GM12891 (cell line): Measurements from ENCODE around the gene SSH2.
A peak's percentile ranks its signal among the peaks of the same experiment; 100 is the strongest.
"Not testable (repeated sequence)": the region's sequence is repeated elsewhere in the genome, so short reads cannot be mapped to it uniquely, and the experiment has no call there.

Source experiments
- DNase-seq: peaks from one replicate; pipeline ENCODE4 v3.0.0; 2011; ENCODE audit warnings: low spot score; ENCODE audit not compliant: insufficient read length
- FAIRE-seq: peaks from 2 replicates; lab custom pipeline; 2011; peaks lifted over from hg19 to GRCh38; lab: Jason Lieb, UNC
- PAX5 ChIP-seq: IDR thresholded peaks from 2 replicates; pipeline ENCODE4 v1.6.1; 2011; ENCODE audit warnings: low read length, moderate library complexity, mild to moderate bottlenecking; ENCODE audit not compliant: insufficient read depth, severe bottlenecking
- POLR2A ChIP-seq: IDR thresholded peaks from 2 replicates; pipeline ENCODE4 v1.6.1; 2011; ENCODE audit warnings: low read depth, low read length, control low read depth
- POLR2AphosphoS5 ChIP-seq: IDR thresholded peaks from 2 replicates; pipeline ENCODE4 v1.6.1; 2011; ENCODE audit warnings: low read depth, low read length, control low read depth
- POU2F2 ChIP-seq: IDR thresholded peaks from 2 replicates; pipeline ENCODE4 v1.6.1; 2011; ENCODE audit warnings: low read depth, mild to moderate bottlenecking, control low read depth, low read length, moderate library complexity
- SPI1 ChIP-seq: IDR thresholded peaks from 2 replicates; pipeline ENCODE4 v1.6.1; 2011; ENCODE audit warnings: low read depth, low read length, control low read depth
- TAF1 ChIP-seq: IDR thresholded peaks from 2 replicates; pipeline ENCODE4 v1.6.1; 2011; ENCODE audit warnings: low read depth, low read length, control low read depth

The SSH2 gene

DNA sequence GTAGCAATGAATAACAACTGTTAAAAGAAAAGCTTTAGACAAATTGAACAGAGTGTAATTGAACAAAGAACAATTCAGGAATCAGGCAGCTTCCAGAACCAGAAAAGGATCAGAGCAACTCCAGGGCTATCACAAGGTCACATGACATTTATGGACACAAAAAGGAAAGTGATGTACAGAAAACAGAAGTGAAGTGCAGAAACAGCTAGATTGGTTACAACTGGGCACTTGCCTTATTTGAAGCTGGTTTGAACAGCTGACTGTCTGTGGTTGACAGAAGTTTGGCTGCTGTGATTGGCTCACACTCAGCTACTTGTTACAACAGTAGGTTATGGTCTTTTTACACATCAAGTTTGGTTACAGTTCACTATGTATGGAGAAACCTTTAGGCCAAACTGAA, 26.2 kb upstream of the SSH2 start:
- DNase-seq (no peak), FAIRE-seq (no peak)
- no peak for TF ChIP-seq POU2F2
- no peak for TF ChIP-seq PAX5
- no peak for TF ChIP-seq TAF1
- no peak for TF ChIP-seq POLR2AphosphoS5
- no peak for TF ChIP-seq SPI1
- TF ChIP-seq POLR2A: no peak

GRCh38 chr17:29954405-29954804, 24.4 kb upstream of the SSH2 start:
- DNase-seq (no peak), FAIRE-seq (no peak)
- TF ChIP-seq SPI1: no peak
- TF ChIP-seq POLR2AphosphoS5: no peak
- no peak for TF ChIP-seq POU2F2
- TF ChIP-seq TAF1: no peak
- TF ChIP-seq POLR2A: no peak

- FAIRE-seq (peak; percentile 81), DNase-seq (no peak)
- TF ChIP-seq SPI1: no peak
- TF ChIP-seq PAX5: no peak
- no peak for TF ChIP-seq POLR2A
- no peak for TF ChIP-seq TAF1
- no peak for TF ChIP-seq POLR2AphosphoS5
- no peak for TF ChIP-seq POU2F2
These were observed 19.7 kb upstream of the SSH2 start for GRCh38 chr17:29949696-29950095.

DNA sequence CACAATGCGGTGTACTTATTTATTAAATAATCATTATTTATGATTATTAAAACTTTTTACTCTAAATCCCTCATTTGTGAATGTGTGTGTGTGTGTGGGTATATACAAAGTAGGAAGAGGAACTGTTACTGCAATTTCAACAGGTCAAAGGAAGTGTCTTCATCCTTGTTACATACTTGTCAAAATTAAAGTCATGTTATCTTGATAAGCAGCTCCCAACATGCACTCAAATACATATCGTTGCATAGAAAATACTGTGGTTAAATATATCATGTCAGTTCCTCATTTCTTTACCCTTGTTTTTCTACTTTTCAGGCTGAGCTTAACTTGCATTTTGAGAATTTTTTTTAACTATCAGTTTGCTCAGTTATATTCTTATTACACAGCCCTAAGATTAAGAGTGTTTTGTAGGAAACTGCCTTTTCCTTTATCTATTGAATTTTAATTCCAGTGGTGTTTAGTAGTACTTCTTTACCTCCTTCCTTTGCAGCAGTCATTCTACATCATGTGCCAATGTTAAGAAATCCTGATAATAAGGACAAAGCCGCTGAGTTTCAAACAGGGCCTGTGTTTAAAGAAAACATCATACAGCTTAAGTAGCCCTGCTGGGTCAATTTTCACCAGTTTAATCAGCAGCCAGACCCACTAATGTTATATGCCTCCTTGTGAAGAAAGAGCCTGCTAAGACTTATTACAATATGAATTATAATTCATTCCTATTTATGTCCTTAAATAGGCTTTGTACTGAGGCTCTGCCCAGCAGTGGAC, 18.6 kb upstream of the SSH2 start:
- TF ChIP-seq SPI1: peak; percentile 82
- TF ChIP-seq PAX5: no peak
- no peak for FAIRE-seq
- DNase-seq: no peak

- TF ChIP-seq POLR2AphosphoS5 (no peak), SPI1 (no peak), PAX5 (no peak), TAF1 (no peak), POLR2A (no peak), POU2F2 (no peak)
- DNase-seq (no peak), FAIRE-seq (no peak)
These were observed 15.3 kb upstream of the SSH2 start for GRCh38 chr17:29945281-29945680.

DNA sequence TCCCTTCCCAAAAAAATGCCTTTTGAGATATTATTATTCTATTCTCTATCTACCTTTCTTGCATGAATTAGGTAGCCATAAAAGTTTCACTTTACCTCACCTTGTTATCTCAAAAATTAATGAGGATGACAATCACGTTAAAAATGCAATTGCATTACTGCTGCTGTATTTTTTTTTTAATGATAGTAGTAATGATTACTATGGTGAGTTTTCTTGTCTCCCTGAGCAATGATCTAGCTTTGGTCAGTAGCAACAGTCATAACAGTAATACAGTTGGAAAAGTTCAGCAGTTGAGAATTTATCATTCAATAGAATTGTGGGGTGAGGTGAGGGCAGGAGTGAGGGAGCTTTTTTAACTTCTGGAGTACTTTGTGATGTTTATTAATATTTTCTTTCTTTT, 11.3 kb upstream of the SSH2 start, which contains the start of gene EFCAB5:
EFCAB5 (plus strand) TSS at position 301 of the 400 bp plus-strand sequence. CDS start 163 bp downstream, outside the sequence.
- FAIRE-seq (no peak), DNase-seq (no peak)
- TF ChIP-seq SPI1 (no peak), TAF1 (no peak), POLR2A (no peak), POU2F2 (no peak), POLR2AphosphoS5 (no peak), PAX5 (no peak)

DNA sequence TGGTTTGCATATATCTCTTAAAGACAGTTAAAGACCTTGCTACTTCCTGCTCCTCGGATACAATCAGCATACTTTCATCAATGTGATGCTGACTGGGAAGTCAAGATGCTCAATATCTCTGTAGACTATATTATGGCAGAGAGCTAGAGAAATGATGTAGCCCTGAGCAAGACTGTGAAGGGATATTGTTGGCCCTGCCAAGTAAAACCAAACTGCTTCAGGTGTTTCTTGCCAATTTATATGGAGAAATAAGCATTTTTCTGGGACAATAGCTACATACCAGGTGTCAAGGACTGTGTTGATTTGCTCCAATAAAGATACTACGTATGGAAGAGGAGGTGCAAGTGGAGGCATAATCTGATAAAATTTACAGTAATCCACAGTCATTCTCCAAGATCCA, 6.7 kb upstream of the SSH2 start:
- TF ChIP-seq TAF1 (no peak), POLR2A (no peak), POU2F2 (no peak), POLR2AphosphoS5 (no peak), PAX5 (no peak), SPI1 (no peak)
- FAIRE-seq (no peak), DNase-seq (no peak)

DNA sequence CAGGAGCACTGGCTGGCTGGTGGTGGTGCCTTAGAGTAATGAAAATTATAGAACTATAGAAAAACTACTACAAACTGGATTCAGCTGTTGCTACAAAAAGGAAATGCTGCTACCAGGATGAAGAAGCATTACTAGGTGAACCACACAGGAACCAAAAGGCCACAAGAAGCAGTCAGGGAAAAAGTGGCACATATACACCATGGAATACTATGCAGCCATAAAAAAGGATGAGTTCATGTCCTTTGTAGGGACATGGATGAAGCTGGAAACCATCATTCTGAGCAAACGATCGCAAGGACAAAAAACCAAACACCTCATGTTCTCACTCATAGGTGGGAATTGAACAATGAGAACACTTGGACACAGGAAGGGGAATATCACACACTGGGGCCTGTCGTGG, 5.9 kb upstream of the SSH2 start:
- DNase-seq, FAIRE-seq: not testable (repeated sequence)

DNA sequence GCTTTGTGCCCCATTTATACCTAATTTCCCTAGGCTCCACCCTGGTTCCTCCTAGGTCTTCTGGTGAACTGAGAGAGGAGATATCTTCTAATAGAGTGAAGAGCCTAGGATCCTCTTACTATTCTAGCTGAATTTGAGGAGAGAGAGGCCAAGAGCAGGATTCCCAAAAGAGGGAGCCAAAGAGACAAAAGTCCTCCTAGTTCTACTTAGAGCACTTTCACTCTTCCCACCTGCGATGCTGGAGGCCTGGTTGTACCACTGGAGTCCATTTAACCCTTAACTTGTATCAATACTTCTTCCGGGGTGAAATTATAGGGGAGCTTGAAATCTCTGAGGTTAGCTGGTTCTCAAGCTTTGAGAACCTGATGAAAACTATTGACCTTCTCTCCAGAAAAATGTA, 3.4 kb upstream of the SSH2 start:
- FAIRE-seq (no peak), DNase-seq (no peak)

GRCh38 chr17:29931231-29931932, 1.4 kb upstream of the SSH2 start:
- no peak for DNase-seq
- peak; percentile 80 for FAIRE-seq
- TF ChIP-seq POU2F2 (0 out of 2 replicates have a peak, but pooled peaks have one; percentile 47), SPI1 (no peak), POLR2A (0 out of 2 replicates have a peak, but pooled peaks have one; percentile 30), POLR2AphosphoS5 (no peak), TAF1 (no peak), PAX5 (no peak)

More for the DNA sequence above, 3.4 kb upstream of the SSH2 start:
- TF ChIP-seq POU2F2 (no peak), POLR2A (no peak), PAX5 (no peak), TAF1 (no peak), POLR2AphosphoS5 (no peak), SPI1 (no peak)
